DND-41 (cell line): ENCODE measurements around the gene CELSR3.

ENCODE experiments used
- EZH2 ChIP-seq: IDR thresholded peaks from 3 replicates; pipeline ENCODE4 v1.6.1; 2012; ENCODE audit warnings: borderline replicate concordance, low read depth, mild to moderate bottlenecking, moderate library complexity, low read length, inconsistent platforms; ENCODE audit not compliant: severe bottlenecking
- TF ChIP-seq, protein P1 (sequence below): IDR thresholded peaks from 2 replicates; pipeline ENCODE4 v1.5.1; 2012; ENCODE audit warnings: borderline replicate concordance, low read length, moderate library complexity, mild to moderate bottlenecking; ENCODE audit not compliant: poor library complexity, severe bottlenecking; ENCODE audit errors: extremely low read depth

DNA sequence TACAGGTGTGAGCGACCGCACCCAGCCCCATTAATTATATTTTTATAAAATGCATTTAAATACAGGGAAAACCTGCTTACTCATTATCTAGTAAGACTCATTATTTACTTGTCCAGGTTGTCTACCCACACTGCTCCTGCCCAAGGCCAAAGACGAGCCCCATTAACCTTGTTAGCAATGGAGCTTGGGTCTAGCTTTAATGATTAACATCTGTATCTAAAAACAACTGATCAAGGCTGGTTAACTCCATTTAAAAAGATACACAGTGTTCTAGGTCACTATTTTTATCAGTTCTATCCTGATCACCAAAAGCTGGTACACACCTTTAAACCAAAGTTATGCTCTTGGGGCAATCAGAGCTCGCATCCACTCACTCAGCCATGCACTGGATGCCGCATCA is 33.5 kb upstream of the CELSR3 start:
- no peak for TF ChIP-seq EZH2
- TF ChIP-seq, protein P1, sequence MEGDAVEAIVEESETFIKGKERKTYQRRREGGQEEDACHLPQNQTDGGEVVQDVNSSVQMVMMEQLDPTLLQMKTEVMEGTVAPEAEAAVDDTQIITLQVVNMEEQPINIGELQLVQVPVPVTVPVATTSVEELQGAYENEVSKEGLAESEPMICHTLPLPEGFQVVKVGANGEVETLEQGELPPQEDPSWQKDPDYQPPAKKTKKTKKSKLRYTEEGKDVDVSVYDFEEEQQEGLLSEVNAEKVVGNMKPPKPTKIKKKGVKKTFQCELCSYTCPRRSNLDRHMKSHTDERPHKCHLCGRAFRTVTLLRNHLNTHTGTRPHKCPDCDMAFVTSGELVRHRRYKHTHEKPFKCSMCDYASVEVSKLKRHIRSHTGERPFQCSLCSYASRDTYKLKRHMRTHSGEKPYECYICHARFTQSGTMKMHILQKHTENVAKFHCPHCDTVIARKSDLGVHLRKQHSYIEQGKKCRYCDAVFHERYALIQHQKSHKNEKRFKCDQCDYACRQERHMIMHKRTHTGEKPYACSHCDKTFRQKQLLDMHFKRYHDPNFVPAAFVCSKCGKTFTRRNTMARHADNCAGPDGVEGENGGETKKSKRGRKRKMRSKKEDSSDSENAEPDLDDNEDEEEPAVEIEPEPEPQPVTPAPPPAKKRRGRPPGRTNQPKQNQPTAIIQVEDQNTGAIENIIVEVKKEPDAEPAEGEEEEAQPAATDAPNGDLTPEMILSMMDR: no peak
